ENCODE results near the gene NFIX. TPM values are rescaled to one million over a fixed set of nuclear protein-coding genes. Genes with fewer than 3 reads are reported as not detected.
A peak's percentile ranks its signal among the peaks of the same experiment; 100 is the strongest.

Gene NFIX
- total and polyA plus RNA-seq, 9 of the 15 experiments (the other 6 are each of a cell fraction or from before 2014, with no cell fraction given), result 0.28 to 26.8 (median 5.4) TPM

DNA sequence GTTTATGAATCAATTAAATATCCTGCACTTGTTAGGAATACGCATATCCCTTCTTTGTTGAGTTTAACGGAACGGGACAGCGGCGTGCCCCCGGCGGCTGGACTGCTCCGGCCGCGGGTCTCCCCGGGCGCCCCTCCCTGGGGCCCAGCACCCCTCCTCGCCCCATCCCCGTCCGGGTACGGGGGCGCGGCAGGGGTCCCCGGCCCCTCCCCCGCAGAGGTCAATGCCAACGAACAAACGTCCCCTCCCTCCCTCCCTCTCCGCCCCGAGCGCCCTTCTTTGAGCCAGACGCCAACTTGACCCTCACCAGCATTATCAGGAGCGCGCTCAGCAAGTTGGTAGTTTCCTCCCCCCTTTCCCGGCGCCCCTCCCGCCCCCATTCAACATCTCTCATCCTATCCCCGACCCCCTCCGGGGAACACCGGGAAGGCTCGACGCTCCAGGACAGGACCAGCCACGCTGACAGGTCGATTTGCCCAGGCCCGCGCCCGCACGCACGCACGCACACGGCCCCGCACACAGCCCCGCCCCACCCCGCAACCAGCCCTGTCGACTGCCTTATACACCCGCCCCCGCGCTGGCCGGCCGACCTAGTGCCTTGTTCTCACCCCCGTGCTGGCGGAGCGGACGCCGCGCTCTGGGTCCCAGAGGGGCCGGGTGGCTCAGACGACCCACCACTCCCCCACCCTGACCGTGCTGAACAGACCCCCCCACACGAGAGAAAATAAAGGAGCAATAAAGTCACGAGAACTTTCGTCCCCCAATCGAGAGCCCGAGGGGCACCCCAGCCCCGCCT lies 102.4 kb downstream of the NFIX start (continued):
- no peak for TF ChIP-seq ZNF644 (tag; IDR thresholded peaks at IDR 0.05; ENCODE audit: low read depth)
- TF ChIP-seq, protein P1, sequence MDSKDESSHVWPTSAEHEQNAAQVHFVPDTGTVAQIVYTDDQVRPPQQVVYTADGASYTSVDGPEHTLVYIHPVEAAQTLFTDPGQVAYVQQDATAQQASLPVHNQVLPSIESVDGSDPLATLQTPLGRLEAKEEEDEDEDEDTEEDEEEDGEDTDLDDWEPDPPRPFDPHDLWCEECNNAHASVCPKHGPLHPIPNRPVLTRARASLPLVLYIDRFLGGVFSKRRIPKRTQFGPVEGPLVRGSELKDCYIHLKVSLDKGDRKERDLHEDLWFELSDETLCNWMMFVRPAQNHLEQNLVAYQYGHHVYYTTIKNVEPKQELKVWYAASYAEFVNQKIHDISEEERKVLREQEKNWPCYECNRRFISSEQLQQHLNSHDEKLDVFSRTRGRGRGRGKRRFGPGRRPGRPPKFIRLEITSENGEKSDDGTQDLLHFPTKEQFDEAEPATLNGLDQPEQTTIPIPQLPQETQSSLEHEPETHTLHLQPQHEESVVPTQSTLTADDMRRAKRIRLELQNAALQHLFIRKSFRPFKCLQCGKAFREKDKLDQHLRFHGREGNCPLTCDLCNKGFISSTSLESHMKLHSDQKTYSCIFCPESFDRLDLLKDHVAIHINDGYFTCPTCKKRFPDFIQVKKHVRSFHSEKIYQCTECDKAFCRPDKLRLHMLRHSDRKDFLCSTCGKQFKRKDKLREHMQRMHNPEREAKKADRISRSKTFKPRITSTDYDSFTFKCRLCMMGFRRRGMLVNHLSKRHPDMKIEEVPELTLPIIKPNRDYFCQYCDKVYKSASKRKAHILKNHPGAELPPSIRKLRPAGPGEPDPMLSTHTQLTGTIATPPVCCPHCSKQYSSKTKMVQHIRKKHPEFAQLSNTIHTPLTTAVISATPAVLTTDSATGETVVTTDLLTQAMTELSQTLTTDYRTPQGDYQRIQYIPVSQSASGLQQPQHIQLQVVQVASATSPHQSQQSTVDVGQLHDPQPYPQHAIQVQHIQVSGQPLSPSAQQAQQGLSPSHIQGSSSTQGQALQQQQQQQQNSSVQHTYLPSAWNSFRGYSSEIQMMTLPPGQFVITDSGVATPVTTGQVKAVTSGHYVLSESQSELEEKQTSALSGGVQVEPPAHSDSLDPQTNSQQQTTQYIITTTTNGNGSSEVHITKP (IDR thresholded peaks at IDR 0.05; ENCODE audit: partially characterized antibody), result peak; percentile 13
- no peak for TF ChIP-seq HLTF (IDR thresholded peaks at IDR 0.05)
- TF ChIP-seq, protein P2, sequence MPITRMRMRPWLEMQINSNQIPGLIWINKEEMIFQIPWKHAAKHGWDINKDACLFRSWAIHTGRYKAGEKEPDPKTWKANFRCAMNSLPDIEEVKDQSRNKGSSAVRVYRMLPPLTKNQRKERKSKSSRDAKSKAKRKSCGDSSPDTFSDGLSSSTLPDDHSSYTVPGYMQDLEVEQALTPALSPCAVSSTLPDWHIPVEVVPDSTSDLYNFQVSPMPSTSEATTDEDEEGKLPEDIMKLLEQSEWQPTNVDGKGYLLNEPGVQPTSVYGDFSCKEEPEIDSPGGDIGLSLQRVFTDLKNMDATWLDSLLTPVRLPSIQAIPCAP (CRISPR knock-in tag; IDR thresholded peaks at IDR 0.05; ENCODE audit: borderline replicate concordance), result no peak
- peak in 1 of 2 experiments; percentile 67; a peak in 2 of 4 replicates for TF ChIP-seq TEAD1 (CRISPR knock-in tag; IDR thresholded peaks at IDR 0.05)
- TF ChIP-seq MAZ (CRISPR knock-in tag; conservative IDR thresholded peaks at IDR 0.05 in 1 of 2, IDR thresholded peaks at IDR 0.05 in 1 of 2), result peak; percentile 64 to 79
- TF ChIP-seq NRF1 (conservative IDR thresholded peaks at IDR 0.05 in 1 of 2, IDR thresholded peaks at IDR 0.05 in 1 of 2), result peak; percentile 19 to 45; a peak in 1 of 4 replicates
- TF ChIP-seq, protein P3, sequence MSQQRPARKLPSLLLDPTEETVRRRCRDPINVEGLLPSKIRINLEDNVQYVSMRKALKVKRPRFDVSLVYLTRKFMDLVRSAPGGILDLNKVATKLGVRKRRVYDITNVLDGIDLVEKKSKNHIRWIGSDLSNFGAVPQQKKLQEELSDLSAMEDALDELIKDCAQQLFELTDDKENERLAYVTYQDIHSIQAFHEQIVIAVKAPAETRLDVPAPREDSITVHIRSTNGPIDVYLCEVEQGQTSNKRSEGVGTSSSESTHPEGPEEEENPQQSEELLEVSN (IDR thresholded peaks at IDR 0.05; ENCODE audit: borderline replicate concordance in 1 of 2, extremely low read depth in 1 of 2, insufficient read depth in 1 of 2, insufficient read length in 1 of 2, low read depth in 1 of 2, low read length in 1 of 2, poor library complexity in 1 of 2, severe bottlenecking in 1 of 2), result peak in 1 of 2 experiments; percentile 60
- TF ChIP-seq MCM7 (IDR thresholded peaks at IDR 0.05), result no peak
- TF ChIP-seq ZBED1 (IDR thresholded peaks at IDR 0.05), result peak; percentile 57
- TF ChIP-seq, protein P4, sequence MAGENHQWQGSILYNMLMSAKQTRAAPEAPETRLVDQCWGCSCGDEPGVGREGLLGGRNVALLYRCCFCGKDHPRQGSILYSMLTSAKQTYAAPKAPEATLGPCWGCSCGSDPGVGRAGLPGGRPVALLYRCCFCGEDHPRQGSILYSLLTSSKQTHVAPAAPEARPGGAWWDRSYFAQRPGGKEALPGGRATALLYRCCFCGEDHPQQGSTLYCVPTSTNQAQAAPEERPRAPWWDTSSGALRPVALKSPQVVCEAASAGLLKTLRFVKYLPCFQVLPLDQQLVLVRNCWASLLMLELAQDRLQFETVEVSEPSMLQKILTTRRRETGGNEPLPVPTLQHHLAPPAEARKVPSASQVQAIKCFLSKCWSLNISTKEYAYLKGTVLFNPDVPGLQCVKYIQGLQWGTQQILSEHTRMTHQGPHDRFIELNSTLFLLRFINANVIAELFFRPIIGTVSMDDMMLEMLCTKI (IDR thresholded peaks at IDR 0.05; ENCODE audit: partially characterized antibody), result no peak
- peak; percentile 90 for TF ChIP-seq ZBTB7A (IDR thresholded peaks at IDR 0.05; ENCODE audit: borderline replicate concordance, control insufficient read depth, low read depth, low read length)
- peak; percentile 26; the same call in 1 of the 2 replicates for TF ChIP-seq TCF3 (CRISPR knock-in tag; IDR thresholded peaks at IDR 0.05)
- TF ChIP-seq, protein P5, sequence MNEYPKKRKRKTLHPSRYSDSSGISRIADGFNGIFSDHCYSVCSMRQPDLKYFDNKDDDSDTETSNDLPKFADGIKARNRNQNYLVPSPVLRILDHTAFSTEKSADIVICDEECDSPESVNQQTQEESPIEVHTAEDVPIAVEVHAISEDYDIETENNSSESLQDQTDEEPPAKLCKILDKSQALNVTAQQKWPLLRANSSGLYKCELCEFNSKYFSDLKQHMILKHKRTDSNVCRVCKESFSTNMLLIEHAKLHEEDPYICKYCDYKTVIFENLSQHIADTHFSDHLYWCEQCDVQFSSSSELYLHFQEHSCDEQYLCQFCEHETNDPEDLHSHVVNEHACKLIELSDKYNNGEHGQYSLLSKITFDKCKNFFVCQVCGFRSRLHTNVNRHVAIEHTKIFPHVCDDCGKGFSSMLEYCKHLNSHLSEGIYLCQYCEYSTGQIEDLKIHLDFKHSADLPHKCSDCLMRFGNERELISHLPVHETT (CRISPR knock-in tag; conservative IDR thresholded peaks at IDR 0.05 in 1 of 2, IDR thresholded peaks at IDR 0.05 in 1 of 2), result peak in 1 of 2 experiments; percentile 19; a peak in 1 of 4 replicates
- TF ChIP-seq ZNF24 (IDR thresholded peaks at IDR 0.05), result no peak
